Liver (tissue), 9 donors: Measurements from ENCODE around the gene RNF13. TPM values are rescaled to one million over a fixed set of nuclear protein-coding genes. Genes with fewer than 3 reads are reported as not detected.

Experiments
- DNase-seq: peaks from one replicate; pipeline ENCODE4 v3.0.0-alpha.2; 2017; ENCODE audit warnings: low spot score
- H3K27ac ChIP-seq, 2 donors: one replicate each; pipeline ENCODE4 v1.7.0; 2013; ENCODE audit warnings: inconsistent platforms in 2 of 2, low read length in 2 of 2, control low read depth in 1 of 2, low read depth in 1 of 2, mild to moderate bottlenecking in 1 of 2
- H3K27me3 ChIP-seq, 4 donors: one replicate each; pipeline versions ENCODE4 v1.6.1 to v1.7.0; 2013; ENCODE audit warnings: low read length in 3 of 4, inconsistent platforms in 1 of 4, mild to moderate bottlenecking in 1 of 4, moderate library complexity in 1 of 4; ENCODE audit not compliant: control insufficient read depth in 4 of 4, insufficient read depth in 4 of 4
- H3K36me3 ChIP-seq, 4 donors: one replicate each; pipeline versions ENCODE4 v1.6.1 to v1.7.0; 2013; ENCODE audit warnings: low read length in 3 of 4, mild to moderate bottlenecking in 3 of 4, low read depth in 1 of 4, moderate library complexity in 1 of 4; ENCODE audit not compliant: control insufficient read depth in 4 of 4, insufficient read depth in 3 of 4
- H3K4me1 ChIP-seq, 4 donors: one replicate each; pipeline versions ENCODE4 v1.6.1 to v1.7.0; 2013; ENCODE audit warnings: low read length in 3 of 4, mild to moderate bottlenecking in 3 of 4, moderate library complexity in 1 of 4; ENCODE audit not compliant: control insufficient read depth in 4 of 4, insufficient read depth in 4 of 4
- H3K4me3 ChIP-seq, 3 donors: one replicate each; pipeline versions ENCODE4 v1.6.1 to v1.7.0; 2013; ENCODE audit warnings: low read length in 3 of 3, control low read depth in 1 of 3, low read depth in 1 of 3, mild to moderate bottlenecking in 1 of 3
- H3K9ac ChIP-seq, 2 donors: one replicate each; pipeline ENCODE4 v1.7.0; 2013; ENCODE audit warnings: low read length in 2 of 2, mild to moderate bottlenecking in 2 of 2, moderate library complexity in 2 of 2, control low read depth in 1 of 2, low read depth in 1 of 2
- H3K9me3 ChIP-seq, 4 donors: one replicate each; pipeline versions ENCODE4 v1.6.1 to v1.7.0; 2013; ENCODE audit warnings: low read length in 3 of 4; ENCODE audit not compliant: control insufficient read depth in 4 of 4
- ATF3 ChIP-seq: IDR thresholded peaks from 2 replicates; pipeline ENCODE4 v1.6.1; 2016; ENCODE audit warnings: antibody characterized with exemption
- CTCF ChIP-seq: fragments of 150-350 bp; IDR thresholded peaks from 2 replicates; pipeline ENCODE4 v1.5.1; 2017; ENCODE audit warnings: improper control_type of control experiment, low read depth, low read length; ENCODE audit not compliant: missing input control
- EGR1 ChIP-seq, 2 donors: IDR thresholded peaks; 2 replicates each; pipeline ENCODE4 v1.6.1; 2016 to 2018; ENCODE audit warnings: antibody characterized with exemption in 2 of 2, low read depth in 2 of 2
- FOXA2 ChIP-seq: IDR thresholded peaks from 2 replicates; pipeline ENCODE4 v1.6.1; 2016; ENCODE audit warnings: antibody characterized with exemption
- JUND ChIP-seq, 2 donors: IDR thresholded peaks; 2 replicates each; pipeline ENCODE4 v1.6.1; 2016; ENCODE audit warnings: antibody characterized with exemption in 2 of 2
- MAX ChIP-seq: IDR thresholded peaks from 2 replicates; pipeline ENCODE4 v1.6.1; 2016; ENCODE audit warnings: antibody characterized with exemption
- NR2F2 ChIP-seq: IDR thresholded peaks from 2 replicates; pipeline ENCODE4 v1.6.1; 2016; ENCODE audit warnings: antibody characterized with exemption
- RAD21 ChIP-seq, 2 donors: IDR thresholded peaks; 2 replicates each; pipeline ENCODE4 v1.6.1; 2016; ENCODE audit warnings: antibody characterized with exemption in 2 of 2, mild to moderate bottlenecking in 2 of 2
- REST ChIP-seq: IDR thresholded peaks from 2 replicates; pipeline ENCODE4 v1.6.1; 2016; ENCODE audit warnings: antibody characterized with exemption, mild to moderate bottlenecking
- RXRA ChIP-seq, 2 donors: IDR thresholded peaks; 2 replicates each; pipeline ENCODE4 v1.6.1; 2017 to 2018; ENCODE audit warnings: antibody characterized with exemption in 2 of 2, mild to moderate bottlenecking in 1 of 2
- ZBTB33 ChIP-seq: IDR thresholded peaks from 2 replicates; pipeline ENCODE4 v1.6.1; 2016; ENCODE audit warnings: antibody characterized with exemption
- WGBS: extraction: QIAGEN DNeasy Blood & Tissue Kit; methylation state at CpG from one replicate; pipeline ENCODE4 v1.1.7; 2013; 5-methylcytosine and 5-hydroxymethylcytosine counted together
- polyA plus RNA-seq, 2 donors: library from polyadenylated mRNA; stranded (reverse) in 1 of 2; unstranded in 1 of 2; fragments of 200-250 nt in 1 of 2; fragments of >200 nt in 1 of 2; fragmentation: Nextera tagmentation in 1 of 2; extraction: Ambion mirVana in 1 of 2; gene quantifications; one replicate each; pipeline versions ENCODE4 v1.2.1 to v1.2.3, GENCODE V29; 2013 to 2015
- total RNA-seq, 2 donors: library from RNA; depleted of rRNA; stranded (reverse); fragments of >200 nt; gene quantifications; one replicate each; pipeline ENCODE4 v1.2.3, GENCODE V29; 2014
- donor health status: healthy.
- donor health status: healthy.
- donor health status: healthy.
- donor health status: healthy.
- donor health status: healthy.

The RNF13 gene
- total and polyA plus RNA-seq, 4 donors: 31.3 to 70.5 (median 59.9) TPM

GRCh38 chr3:149790268-149790667 lies 22.7 kb upstream of the RNF13 start (continued):
- no peak for TF ChIP-seq ZBTB33
- no peak for TF ChIP-seq RXRA (IDR thresholded peaks at IDR 0.05)
- no peak for TF ChIP-seq EGR1 (IDR thresholded peaks at IDR 0.05; ENCODE audit: low read depth in 2 of 2)

GRCh38 chr3:149790698-149791097 lies 22.3 kb upstream of the RNF13 start:
- no peak overlapping the region for H3K27ac ChIP-seq

More at GRCh38 chr3:149790698-149791097, 22.3 kb upstream of the RNF13 start:
- no peak for DNase-seq
- H3K27me3 ChIP-seq: no peaks in the 10 kb centered on the region
- H3K4me3 ChIP-seq: no peak overlapping the region
- WGBS: 54% methylated on average over 3 of the region's 3 CpGs
- TF ChIP-seq MAX (no peak), NR2F2 (no peak), RXRA (IDR thresholded peaks at IDR 0.05) (no peak), RAD21 (IDR thresholded peaks at IDR 0.05) (no peak), REST (no peak), ZBTB33 (no peak), CTCF (no peak), ATF3 (no peak), FOXA2 (no peak), JUND (IDR thresholded peaks at IDR 0.05) (no peak)
- H3K4me1 ChIP-seq: no peaks in the 10 kb centered on the region
- no peaks in the 10 kb centered on the region for H3K36me3 ChIP-seq
- H3K9ac ChIP-seq: no peak overlapping the region
- H3K9me3 ChIP-seq: no peaks in the 10 kb centered on the region
